GM12878 (cell line): ENCODE results near the gene CNNM1. TPM values are rescaled to one million over a fixed set of nuclear protein-coding genes. Genes with fewer than 3 reads are reported as not detected.

ENCODE experiments used
- ATAC-seq: fragments of 200-7000 bp; cut with Tn5 transposase; 3 replicates; pipeline ENCODE4 v1.9.1; 2020; ENCODE audit warnings: mild to moderate bottlenecking, moderate library complexity
- BruUV-seq: library from RNA; stranded (reverse); fragments of 400-500 nt; replicated peaks from 2 replicates; lab custom pipeline; 2021; lab: Mats Ljungman, UMichigan
- CTCF ChIA-PET: fragments of 300-600 bp; sonication (Branson Sonifier 250); formaldehyde crosslinking; extraction: SDS; loops from one replicate; lab custom pipeline; 2021; ENCODE audit warnings: inconsistent platforms; lab: Yijun Ruan, JAX
- POLR2A ChIA-PET: fragments of 350-600 bp; formaldehyde crosslinking; extraction: SDS; loops from one replicate; lab custom pipeline; 2021; ENCODE audit warnings: inconsistent platforms; lab: Charles Lee
- RAD21 ChIA-PET: fragments of 300-600 bp; sonication (Branson Sonifier 250); formaldehyde crosslinking; loops from one replicate; lab custom pipeline; 2023; ENCODE audit warnings: antibody characterized with exemption; ENCODE audit not compliant: unreplicated experiment; lab: Charles Lee
- SMC1A ChIA-PET: fragments of 300-600 bp; sonication (Branson Sonifier 250); formaldehyde crosslinking; loops from one replicate; lab custom pipeline; 2023; ENCODE audit not compliant: unreplicated experiment, uncharacterized antibody; lab: Charles Lee
- DNase-seq: peaks from one replicate; pipeline ENCODE4 v3.0.0-alpha.2; 2011; ENCODE audit warnings: low read depth, low spot score
- FAIRE-seq: peaks from 3 replicates; lab custom pipeline; 2011; peaks lifted over from hg19 to GRCh38; lab: Jason Lieb, UNC
- H2AFZ ChIP-seq: 2 replicates; pipeline ENCODE4 v1.6.0; 2011; ENCODE audit warnings: low read depth, low read length, control low read depth; ENCODE audit not compliant: control insufficient read depth
- H3K27ac ChIP-seq: 2 replicates; pipeline ENCODE4 v1.5.1; 2011; ENCODE audit warnings: control low read depth; ENCODE audit not compliant: control insufficient read depth, insufficient read depth
- H3K27me3 ChIP-seq, 2 experiments: replicated peaks in 1 of 2; 2 replicates each; pipeline versions ENCODE4 v1.6.0 to v1.6.1; 2011; ENCODE audit warnings: low read length in 1 of 2; ENCODE audit not compliant: control insufficient read depth in 2 of 2, insufficient read depth in 2 of 2
- H3K36me3 ChIP-seq, 2 experiments: 2 replicates each; pipeline ENCODE4 v1.5.1; 2011; ENCODE audit warnings: low read length in 1 of 2; ENCODE audit not compliant: control insufficient read depth in 2 of 2, insufficient read depth in 2 of 2
- H3K4me1 ChIP-seq: 2 replicates; pipeline ENCODE4 v1.6.1; 2011; ENCODE audit warnings: mild to moderate bottlenecking, low read length, moderate library complexity, mixed read lengths; ENCODE audit not compliant: control insufficient read depth, insufficient read depth
- H3K4me2 ChIP-seq: 2 replicates; pipeline ENCODE4 v1.6.0; 2011; ENCODE audit warnings: control low read depth; ENCODE audit not compliant: control insufficient read depth, insufficient read depth
- H3K4me3 ChIP-seq: fragments of 200-600 bp; sonication (generic); 2 replicates; pipeline ENCODE4 v1.5.1; 2016
- H3K79me2 ChIP-seq: 2 replicates; pipeline ENCODE4 v1.6.0; 2011; ENCODE audit warnings: low read length; ENCODE audit not compliant: control insufficient read depth, insufficient read depth
- H3K9ac ChIP-seq: 2 replicates; pipeline ENCODE4 v1.8.0; 2011; ENCODE audit warnings: low read length, control low read depth, mixed read lengths; ENCODE audit not compliant: control insufficient read depth, insufficient read depth
- H3K9me3 ChIP-seq: replicated peaks from 3 replicates; pipeline ENCODE4 v1.5.1; 2011; ENCODE audit warnings: mild to moderate bottlenecking, low read length; ENCODE audit not compliant: control insufficient read depth, insufficient read depth
- H4K20me1 ChIP-seq: 2 replicates; pipeline ENCODE4 v1.6.0; 2011; ENCODE audit not compliant: control insufficient read depth, insufficient read depth
- BCL11A ChIP-seq: IDR thresholded peaks from 2 replicates; pipeline ENCODE4 v1.6.1; 2011; ENCODE audit warnings: low read depth, low read length
- BCL3 ChIP-seq: IDR thresholded peaks from 2 replicates; pipeline ENCODE4 v1.6.1; 2011; ENCODE audit warnings: borderline replicate concordance, low read depth, mild to moderate bottlenecking, moderate library complexity, low read length; ENCODE audit not compliant: insufficient read depth, poor library complexity, severe bottlenecking
- HDAC2 ChIP-seq: fragments of 200-600 bp; sonication (generic); IDR thresholded peaks from 2 replicates; pipeline ENCODE4 v1.6.1; 2017
- KAT2A ChIP-seq: conservative IDR thresholded peaks from 2 replicates; pipeline ENCODE4 v1.6.1; 2011; ENCODE audit warnings: low read depth, low read length; ENCODE audit not compliant: control insufficient read depth
- MAX ChIP-seq: IDR thresholded peaks from 2 replicates; pipeline ENCODE4 v1.6.1; 2012; ENCODE audit warnings: low read depth, low read length, improper control_type of control experiment
- MYB ChIP-seq: fragments of 150-350 bp; IDR thresholded peaks from 2 replicates; pipeline ENCODE4 v1.6.1; 2014; ENCODE audit warnings: mild to moderate bottlenecking, low read depth, low read length, borderline replicate concordance
- RAD21 ChIP-seq: IDR thresholded peaks from 2 replicates; pipeline ENCODE4 v1.6.1; 2011; ENCODE audit warnings: mild to moderate bottlenecking, low read depth, low read length, moderate library complexity; ENCODE audit not compliant: insufficient read depth
- RBBP5 ChIP-seq: fragments of 200-600 bp; sonication (generic); conservative IDR thresholded peaks from 2 replicates; pipeline ENCODE4 v1.6.1; 2016
- REST ChIP-seq: IDR thresholded peaks from 2 replicates; pipeline ENCODE4 v1.6.1; 2012; ENCODE audit warnings: mild to moderate bottlenecking, low read depth, low read length
- SPI1 ChIP-seq: IDR thresholded peaks from 2 replicates; pipeline ENCODE4 v1.6.1; 2011; ENCODE audit warnings: low read depth, mild to moderate bottlenecking, low read length, moderate library complexity, borderline replicate concordance; ENCODE audit not compliant: insufficient read depth
- STAT1 ChIP-seq: fragments of 450-650 bp; conservative IDR thresholded peaks from 2 replicates; pipeline ENCODE4 v1.6.1; 2014; ENCODE audit warnings: antibody characterized with exemption, mild to moderate bottlenecking
- TCF3 ChIP-seq: IDR thresholded peaks from 2 replicates; pipeline ENCODE4 v1.6.1; 2012; ENCODE audit warnings: low read depth, mild to moderate bottlenecking, low read length, borderline replicate concordance; ENCODE audit not compliant: insufficient read depth
- ZBED1 ChIP-seq: IDR thresholded peaks from 2 replicates; pipeline ENCODE4 v1.6.1; 2016; ENCODE audit warnings: borderline replicate concordance
- ZSCAN29 ChIP-seq: fragments of 450-650 bp; IDR thresholded peaks from 2 replicates; pipeline ENCODE4 v1.6.1; 2017; ENCODE audit warnings: mild to moderate bottlenecking, moderate library complexity
- WGBS: methylation state at CpG from one replicate; pipeline ENCODE4 v1.1.6; 2016; ENCODE audit warnings: low lambda C conversion rate; ENCODE audit not compliant: insufficient replicate concordance, insufficient coverage; ENCODE audit errors: missing lambda C conversion rate; 5-methylcytosine and 5-hydroxymethylcytosine counted together
- in situ Hi-C: fragments of 300-500 bp; cut with MboI; formaldehyde crosslinking; loops from 9 replicates; pipeline ENCODE4 v1.14.3; 2018; ENCODE audit warnings: mixed read lengths
- intact Hi-C: fragments of 100-400 bp; cut with micrococcal nuclease; formaldehyde crosslinking; loops from one replicate; pipeline ENCODE4 v1.14.2; 2022; ENCODE audit not compliant: unreplicated experiment
- polyA plus RNA-seq, 11 experiments: library from polyadenylated mRNA; depleted of rRNA in 4 of 11; unstranded in 6 of 11; stranded (reverse) in 5 of 11; fragments of >200 nt; fragmentation: Nextera tagmentation in 4 of 11; fragmentation: Illumina TruSeq in 1 of 11; extraction: Ambion mirVana in 4 of 11; extraction: Trizol in 1 of 11; gene quantifications; 1 replicate in 1 of 11; 2 replicates in 10 of 11; pipeline versions ENCODE4 v1.2.1 to v1.2.3, GENCODE V29; 2011 to 2016; ENCODE audit warnings: inconsistent platforms in 2 of 11, missing spikeins in 2 of 11, low read depth in 1 of 11
- total RNA-seq, 4 experiments: library from RNA; depleted of rRNA in 3 of 4; stranded (reverse); fragments of >200 nt in 3 of 4; fragmentation: Illumina TruSeq in 1 of 4; extraction: Trizol in 1 of 4; gene quantifications; 2 replicates each; pipeline versions ENCODE4 v1.2.1 to v1.2.3, GENCODE V29; 2013 to 2021
- TF ChIP-seq, protein P1 (sequence below): fragments of 450-650 bp; conservative IDR thresholded peaks from 2 replicates; pipeline ENCODE4 v1.6.1; 2017; ENCODE audit warnings: mild to moderate bottlenecking, moderate library complexity

Gene CNNM1
- total and polyA plus RNA-seq, 10 of the 15 experiments (the other 5 are each of a cell fraction or from before 2014, with no cell fraction given), result 0.01 TPM; not detected in 9

DNA sequence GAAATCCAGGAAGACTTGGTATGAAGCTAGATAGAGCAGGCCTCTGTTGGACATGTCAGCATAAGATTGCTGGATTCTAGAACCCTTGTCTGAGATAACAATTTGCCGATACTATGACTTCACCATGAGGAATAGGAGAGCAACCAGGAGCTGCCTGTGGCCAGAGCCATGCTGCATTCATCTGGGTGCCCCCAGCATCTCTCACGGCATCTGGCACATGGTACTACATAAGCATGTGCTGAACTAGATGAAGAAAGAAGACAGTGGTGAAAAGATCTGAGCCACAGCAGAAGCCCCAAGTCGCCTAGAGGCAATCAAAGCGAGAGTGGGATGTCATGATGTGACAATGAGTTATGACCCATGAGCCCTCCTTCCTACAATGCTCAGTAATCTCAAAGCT, 81.7 kb downstream of the CNNM1 start:
- peaks cover 4 to 6% of the 10 kb centered on the region in 2 experiments for H3K36me3 ChIP-seq
- no peak overlapping the region for H3K4me2 ChIP-seq
- no peak overlapping the region for H3K9ac ChIP-seq
- no peaks in the 10 kb centered on the region for H3K9me3 ChIP-seq
- H3K79me2 ChIP-seq, result no peaks in the 10 kb centered on the region
- intact Hi-C loops, result no loop called here
- FAIRE-seq, result no peak
- RAD21 ChIA-PET, result interaction anchor here (0.5 kb wide), 1 partner anchor 271 kb away, joined by 3 read pairs; no protein-coding TSS in a partner anchor
- no TSS peak for BruUV-seq
- no peak overlapping the region for H3K27ac ChIP-seq
- in situ Hi-C loops, result no loop called here
- no peak overlapping the region for H3K4me3 ChIP-seq
- CTCF ChIA-PET, result no interaction called here
- H3K4me1 ChIP-seq, result no peaks in the 10 kb centered on the region
- SMC1A ChIA-PET, result interaction anchor here (1.8 kb wide), 1 partner anchor 25 kb away, joined by 4 read pairs; no protein-coding TSS in a partner anchor
- no peak for TF ChIP-seq STAT1
- no peak for TF ChIP-seq HDAC2
- no peak for TF ChIP-seq SPI1
- TF ChIP-seq KAT2A, result no peak
- no peak for TF ChIP-seq BCL3
- TF ChIP-seq, protein P1, sequence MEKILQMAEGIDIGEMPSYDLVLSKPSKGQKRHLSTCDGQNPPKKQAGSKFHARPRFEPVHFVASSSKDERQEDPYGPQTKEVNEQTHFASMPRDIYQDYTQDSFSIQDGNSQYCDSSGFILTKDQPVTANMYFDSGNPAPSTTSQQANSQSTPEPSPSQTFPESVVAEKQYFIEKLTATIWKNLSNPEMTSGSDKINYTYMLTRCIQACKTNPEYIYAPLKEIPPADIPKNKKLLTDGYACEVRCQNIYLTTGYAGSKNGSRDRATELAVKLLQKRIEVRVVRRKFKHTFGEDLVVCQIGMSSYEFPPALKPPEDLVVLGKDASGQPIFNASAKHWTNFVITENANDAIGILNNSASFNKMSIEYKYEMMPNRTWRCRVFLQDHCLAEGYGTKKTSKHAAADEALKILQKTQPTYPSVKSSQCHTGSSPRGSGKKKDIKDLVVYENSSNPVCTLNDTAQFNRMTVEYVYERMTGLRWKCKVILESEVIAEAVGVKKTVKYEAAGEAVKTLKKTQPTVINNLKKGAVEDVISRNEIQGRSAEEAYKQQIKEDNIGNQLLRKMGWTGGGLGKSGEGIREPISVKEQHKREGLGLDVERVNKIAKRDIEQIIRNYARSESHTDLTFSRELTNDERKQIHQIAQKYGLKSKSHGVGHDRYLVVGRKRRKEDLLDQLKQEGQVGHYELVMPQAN, result no peak
- no peak for TF ChIP-seq ZSCAN29
- no peak for TF ChIP-seq REST
- TF ChIP-seq TCF3, result no peak
- TF ChIP-seq RAD21, result no peak
- no peak for TF ChIP-seq ZBED1
- TF ChIP-seq RBBP5, result no peak
- TF ChIP-seq MYB, result no peak
- TF ChIP-seq MAX, result no peak
- TF ChIP-seq BCL11A, result no peak
- 100% methylated on average over 4 of the region's 4 CpGs for WGBS
- no peaks in the 10 kb centered on the region for H3K27me3 ChIP-seq
- no peak overlapping the region for H2AFZ ChIP-seq
- ATAC-seq, result no peak
- POLR2A ChIA-PET, result no interaction called here
- no peaks in the 10 kb centered on the region for H4K20me1 ChIP-seq
- DNase-seq, result no peak
